H1 (cell line): ENCODE data around the gene SEC63. TPM values are rescaled to one million over a fixed set of nuclear protein-coding genes. Genes with fewer than 3 reads are reported as not detected.

Experiments used
- CTCF ChIA-PET: fragments of 300-600 bp; sonication (Branson Sonifier 250); formaldehyde crosslinking; loops from one replicate; lab custom pipeline; 2021; ENCODE audit not compliant: partially characterized antibody; lab: Charles Lee
- POLR2A ChIA-PET: fragments of 300-600 bp; sonication (Branson Sonifier 250); formaldehyde crosslinking; loops from one replicate; lab custom pipeline; 2021; ENCODE audit warnings: inconsistent platforms; ENCODE audit not compliant: partially characterized antibody; lab: Charles Lee
- DNase-seq, 2 experiments: peaks; one replicate each; pipeline versions ENCODE4 v3.0.0 to v3.0.0-alpha.2; 2010 to 2022; ENCODE audit warnings: low spot score in 2 of 2, low read depth in 1 of 2, mixed read lengths in 1 of 2
- FAIRE-seq: peaks from 2 replicates; lab custom pipeline; 2011; peaks lifted over from hg19 to GRCh38; lab: Jason Lieb, UNC
- H2AFZ ChIP-seq: 2 replicates; pipeline ENCODE4 v1.8.1; 2012; ENCODE audit warnings: low read length, inconsistent platforms
- H2AK5ac ChIP-seq: 2 replicates; pipeline ENCODE4 v1.6.1; 2013; ENCODE audit warnings: low read depth, low read length
- H2BK120ac ChIP-seq: replicated peaks from 2 replicates; pipeline ENCODE3; 2013; ENCODE audit warnings: low read depth, low read length, inconsistent platforms
- H2BK12ac ChIP-seq: 2 replicates; pipeline ENCODE4 v1.6.1; 2013; ENCODE audit warnings: low read depth, low read length
- H2BK15ac ChIP-seq: 2 replicates; pipeline ENCODE4 v1.6.1; 2013; ENCODE audit warnings: low read length
- H2BK20ac ChIP-seq: 2 replicates; pipeline ENCODE4 v1.6.1; 2013; ENCODE audit warnings: low read length
- H2BK5ac ChIP-seq: 2 replicates; pipeline ENCODE4 v1.6.1; 2013; ENCODE audit warnings: low read depth, low read length
- H3K14ac ChIP-seq: 2 replicates; pipeline ENCODE4 v1.6.1; 2013; ENCODE audit warnings: inconsistent platforms; ENCODE audit not compliant: insufficient read length
- H3K18ac ChIP-seq: 2 replicates; pipeline ENCODE4 v1.6.1; 2013; ENCODE audit warnings: low read length; ENCODE audit errors: extremely low read depth
- H3K23ac ChIP-seq: 2 replicates; pipeline ENCODE4 v1.6.1; 2013; ENCODE audit warnings: inconsistent platforms; ENCODE audit not compliant: insufficient read length
- H3K23me2 ChIP-seq: 2 replicates; pipeline ENCODE4 v1.6.1; 2013; ENCODE audit warnings: low read depth, low read length
- H3K27ac ChIP-seq: 2 replicates; pipeline ENCODE4 v1.6.1; 2011; ENCODE audit warnings: low read depth, low read length, inconsistent platforms
- H3K27me3 ChIP-seq, 4 experiments: replicated peaks in 1 of 4; 1 replicate in 1 of 4; 2 replicates in 3 of 4; pipeline versions ENCODE4 v1.6.1 to v1.8.1; 2011 to 2013; ENCODE audit warnings: low read length in 3 of 4, mild to moderate bottlenecking in 3 of 4, inconsistent platforms in 2 of 4, mixed read lengths in 2 of 4, moderate library complexity in 1 of 4; ENCODE audit not compliant: control insufficient read depth in 3 of 4, insufficient read depth in 3 of 4; ENCODE audit errors: extremely low read depth in 1 of 4
- H3K36me3 ChIP-seq, 4 experiments: 2 replicates each; pipeline versions ENCODE4 v1.6.1 to v1.8.1; 2011 to 2013; ENCODE audit warnings: mild to moderate bottlenecking in 4 of 4, low read length in 3 of 4, moderate library complexity in 2 of 4, control low read depth in 1 of 4, inconsistent platforms in 1 of 4; ENCODE audit not compliant: insufficient read depth in 4 of 4, control insufficient read depth in 2 of 4
- H3K4ac ChIP-seq: replicated peaks from 2 replicates; pipeline ENCODE3; 2013; ENCODE audit warnings: low read length, low read depth, mixed read lengths, inconsistent platforms; ENCODE audit not compliant: insufficient read length
- H3K4me1 ChIP-seq, 4 experiments: replicated peaks in 1 of 4; 1 replicate in 1 of 4; 2 replicates in 3 of 4; pipeline versions ENCODE4 v1.6.1 to v1.8.1; 2011 to 2013; ENCODE audit warnings: low read length in 3 of 4, inconsistent platforms in 2 of 4, mixed read lengths in 1 of 4; ENCODE audit not compliant: insufficient read depth in 4 of 4, control insufficient read depth in 3 of 4
- H3K4me2 ChIP-seq, 2 experiments: 2 replicates each; pipeline versions ENCODE4 v1.6.1 to v1.8.1; 2011 to 2013; ENCODE audit warnings: low read depth in 2 of 2, low read length in 2 of 2, control low read depth in 1 of 2, inconsistent platforms in 1 of 2, mild to moderate bottlenecking in 1 of 2; ENCODE audit not compliant: insufficient read depth in 1 of 2
- H3K4me3 ChIP-seq, 4 experiments: fragments of 200-600, 300-600 bp in 1 of 4; sonication (generic), shearing (Covaris generic), sonication (Bioruptor Twin) in 1 of 4; 2 replicates each; pipeline versions ENCODE4 v1.5.1 to v1.8.1; 2011 to 2016; ENCODE audit warnings: low read length in 4 of 4, low read depth in 3 of 4, control low read depth in 2 of 4, inconsistent platforms in 2 of 4, mild to moderate bottlenecking in 2 of 4, mixed read lengths in 1 of 4, moderate library complexity in 1 of 4; ENCODE audit not compliant: insufficient read depth in 2 of 4; ENCODE audit errors: extremely low read depth in 1 of 4
- H3K56ac ChIP-seq: replicated peaks from 2 replicates; pipeline ENCODE3; 2013; ENCODE audit warnings: low read depth, mild to moderate bottlenecking, mixed read lengths, low read length, inconsistent platforms; ENCODE audit not compliant: insufficient read length
- H3K79me1 ChIP-seq: 2 replicates; pipeline ENCODE4 v1.6.1; 2013; ENCODE audit warnings: low read depth, low read length, control low read depth
- H3K79me2 ChIP-seq, 2 experiments: 2 replicates each; pipeline versions ENCODE4 v1.6.1 to v1.8.1; 2012 to 2013; ENCODE audit warnings: low read length in 2 of 2, mild to moderate bottlenecking in 2 of 2, inconsistent platforms in 1 of 2; ENCODE audit not compliant: insufficient read depth in 2 of 2, control insufficient read depth in 1 of 2
- H3K9ac ChIP-seq, 4 experiments: replicated peaks in 1 of 4; 1 replicate in 1 of 4; 2 replicates in 3 of 4; pipeline versions ENCODE4 v1.6.1 to v1.8.1; 2011 to 2013; ENCODE audit warnings: low read depth in 3 of 4, low read length in 3 of 4, control low read depth in 2 of 4, mild to moderate bottlenecking in 2 of 4, moderate library complexity in 2 of 4, inconsistent platforms in 1 of 4; ENCODE audit errors: extremely low read depth in 1 of 4
- H3K9me3 ChIP-seq, 2 experiments: 2 replicates each; pipeline versions ENCODE4 v1.6.1 to v1.8.1; 2012 to 2013; ENCODE audit warnings: mild to moderate bottlenecking in 2 of 2, moderate library complexity in 2 of 2, control low read depth in 1 of 2, inconsistent platforms in 1 of 2, low read depth in 1 of 2, low read length in 1 of 2, mixed read lengths in 1 of 2; ENCODE audit not compliant: insufficient read depth in 2 of 2
- H4K20me1 ChIP-seq, 2 experiments: replicated peaks in 1 of 2; 2 replicates each; pipeline versions ENCODE3 to v1.8.1; 2011 to 2013; ENCODE audit warnings: inconsistent platforms in 2 of 2, low read length in 2 of 2, mild to moderate bottlenecking in 1 of 2; ENCODE audit not compliant: insufficient read depth in 2 of 2, control insufficient read depth in 1 of 2
- H4K5ac ChIP-seq: 2 replicates; pipeline ENCODE4 v1.6.1; 2013; ENCODE audit warnings: low read length, low read depth, mixed read lengths, inconsistent platforms; ENCODE audit not compliant: insufficient read length
- H4K8ac ChIP-seq: 2 replicates; pipeline ENCODE4 v1.8.0; 2013; ENCODE audit warnings: mild to moderate bottlenecking, moderate library complexity, low read length, inconsistent platforms; ENCODE audit not compliant: insufficient read depth; ENCODE audit errors: extremely low read depth
- H4K91ac ChIP-seq: replicated peaks from 2 replicates; pipeline ENCODE3; 2013; ENCODE audit warnings: low read length, mixed read lengths, inconsistent platforms; ENCODE audit not compliant: insufficient read length
- BACH1 ChIP-seq: IDR thresholded peaks from 2 replicates; pipeline ENCODE4 v1.6.1; 2012; ENCODE audit warnings: low read length, improper control_type of control experiment
- CHD1 ChIP-seq: IDR thresholded peaks from 2 replicates; pipeline ENCODE4 v1.6.1; 2012; ENCODE audit warnings: low read depth, low read length, improper control_type of control experiment
- EP300 ChIP-seq, 2 experiments: IDR thresholded peaks; 1 replicate in 1 of 2; 2 replicates in 1 of 2; pipeline ENCODE4 v1.6.1; 2011 to 2012; ENCODE audit warnings: low read depth in 2 of 2, low read length in 2 of 2, mild to moderate bottlenecking in 2 of 2, borderline replicate concordance in 1 of 2, inconsistent platforms in 1 of 2, moderate library complexity in 1 of 2
- GTF2F1 ChIP-seq: IDR thresholded peaks from 2 replicates; pipeline ENCODE4 v1.6.1; 2012; ENCODE audit warnings: low read depth, low read length, improper control_type of control experiment, borderline replicate concordance
- HDAC2 ChIP-seq, 2 experiments: fragments of 300-600 bp in 1 of 2; sonication (generic) in 1 of 2; IDR thresholded peaks; 2 replicates each; pipeline ENCODE4 v1.6.1; 2011 to 2012; ENCODE audit warnings: low read depth in 2 of 2, low read length in 2 of 2, mild to moderate bottlenecking in 2 of 2, moderate library complexity in 2 of 2, borderline replicate concordance in 1 of 2, inconsistent platforms in 1 of 2
- KDM5A ChIP-seq: fragments of 200-600 bp; IDR thresholded peaks from 2 replicates; pipeline ENCODE4 v1.7.1; 2012; ENCODE audit warnings: mild to moderate bottlenecking, low read length, inconsistent platforms, mixed read lengths
- POLR2AphosphoS5 ChIP-seq: IDR thresholded peaks from 2 replicates; pipeline ENCODE4 v1.6.1; 2011; ENCODE audit warnings: low read depth, low read length
- RFX5 ChIP-seq: IDR thresholded peaks from 2 replicates; pipeline ENCODE4 v1.6.1; 2011; ENCODE audit warnings: low read depth, low read length, improper control_type of control experiment, borderline replicate concordance
- TEAD4 ChIP-seq: IDR thresholded peaks from 2 replicates; pipeline ENCODE4 v1.6.1; 2012; ENCODE audit warnings: low read depth, low read length, inconsistent platforms, mixed read lengths
- YY1 ChIP-seq: IDR thresholded peaks from 2 replicates; pipeline ENCODE4 v1.6.1; 2011; ENCODE audit warnings: low read depth, mild to moderate bottlenecking, low read length
- WGBS, 2 experiments: shearing (Covaris generic) in 1 of 2; methylation state at CpG; one replicate each; pipeline versions ENCODE4 v1.1.6 to v1.1.7; 2013 to 2015; ENCODE audit warnings: low lambda C conversion rate in 2 of 2, mixed read lengths in 2 of 2, inconsistent platforms in 1 of 2, low coverage in 1 of 2, missing lambda C conversion rate in 1 of 2; ENCODE audit not compliant: insufficient replicate concordance in 2 of 2, insufficient coverage in 1 of 2, insufficient read length in 1 of 2; ENCODE audit errors: extremely low coverage in 1 of 2, missing lambda C conversion rate in 1 of 2; 5-methylcytosine and 5-hydroxymethylcytosine counted together
- polyA plus RNA-seq, 7 experiments: library from polyadenylated mRNA; depleted of rRNA in 3 of 7; stranded (reverse) in 5 of 7; unstranded in 2 of 7; fragments of >200 nt in 5 of 7; fragments of 200-250 nt in 2 of 7; gene quantifications; 1 replicate in 5 of 7; 2 replicates in 1 of 7; 4 replicates in 1 of 7; pipeline versions ENCODE4 v1.2.1 to v1.2.3, GENCODE V29; 2011 to 2013; ENCODE audit warnings: missing spikeins in 2 of 7, mixed read lengths in 2 of 7
- total RNA-seq: library from RNA; stranded (reverse); fragmentation: NEBNext Ultra II Directional; extraction: Animal tissue kit (Norgen Biotek cat#: 25700); gene quantifications from 2 replicates; pipeline ENCODE4 v1.2.1, GENCODE V29; 2021

Gene SEC63
- total and polyA plus RNA-seq, 2 of the 8 experiments (the other 6 are each of a cell fraction or from before 2014, with no cell fraction given): 17.3 to 121 TPM

DNA sequence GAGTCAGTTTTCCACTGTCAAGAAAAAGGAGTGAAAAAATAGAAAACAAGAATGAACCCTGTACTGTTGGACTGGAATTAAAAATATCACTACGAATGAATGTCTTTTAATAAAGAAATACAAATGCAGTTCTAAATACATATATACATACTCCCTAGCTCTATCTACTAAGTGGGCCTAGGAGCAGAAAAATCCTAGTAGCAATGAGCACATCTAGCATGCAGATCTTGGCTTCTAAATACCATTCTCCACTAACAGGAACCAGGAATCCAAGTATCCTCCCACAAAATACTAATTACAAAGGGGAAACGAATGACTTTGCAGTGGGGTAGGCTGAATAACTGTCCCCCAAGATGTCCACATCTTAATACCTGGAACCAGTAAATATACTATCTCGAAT is 25.4 kb downstream of the SEC63 start:
- no peaks in the 10 kb centered on the region for H4K20me1 ChIP-seq
- no peak overlapping the region for H3K23ac ChIP-seq
- DNase-seq (no peak), FAIRE-seq (no peak)
- H4K5ac ChIP-seq: no peak overlapping the region
- H3K36me3 ChIP-seq: peaks cover 0 to 28% (median 2%) of the 10 kb centered on the region in 4 experiments; a peak in 3 of 8 replicates
- H3K23me2 ChIP-seq: no peaks in the 10 kb centered on the region
- H3K14ac ChIP-seq: no peak overlapping the region
- no peak overlapping the region for H2BK12ac ChIP-seq
- H2AK5ac ChIP-seq: no peak overlapping the region
- no peak overlapping the region for H3K4me3 ChIP-seq
- H3K9ac ChIP-seq: no peak overlapping the region
- ChIA-PET POLR2A (no interaction called here), CTCF (interaction anchor here (0.6 kb wide), 1 partner anchor 66 kb away, joined by 3 read pairs; no protein-coding TSS in a partner anchor)
- H3K79me1 ChIP-seq: no peaks in the 10 kb centered on the region
- no peak overlapping the region for H3K4ac ChIP-seq
- no peak overlapping the region for H4K91ac ChIP-seq
- H3K79me2 ChIP-seq: peaks cover 8 to 65% of the 10 kb centered on the region in 2 experiments; a peak in 3 of 4 replicates
- H3K18ac ChIP-seq: no peak overlapping the region
- no peak for TF ChIP-seq BACH1
- no peak for TF ChIP-seq RFX5
- TF ChIP-seq KDM5A: no peak
- TF ChIP-seq GTF2F1: no peak
- no peak for TF ChIP-seq POLR2AphosphoS5
- TF ChIP-seq YY1: no peak
- no peak for TF ChIP-seq HDAC2 (IDR thresholded peaks at IDR 0.05; ENCODE audit: borderline replicate concordance in 1 of 2, low read depth in 2 of 2, low read length in 2 of 2)
- TF ChIP-seq EP300 (IDR thresholded peaks at IDR 0.05; ENCODE audit: borderline replicate concordance in 1 of 2, low read depth in 2 of 2, low read length in 2 of 2): no peak
- no peak for TF ChIP-seq CHD1
- no peak for TF ChIP-seq TEAD4
- H3K4me2 ChIP-seq: no peak overlapping the region
- no peak overlapping the region for H2BK5ac ChIP-seq
- H4K8ac ChIP-seq: no peak overlapping the region
- 89% methylated on average over 3 of the region's 3 CpGs; no CpG with 5 or more reads in 1 of the 2 experiments for WGBS, 2 experiments
- H3K27ac ChIP-seq: no peak overlapping the region
- H2BK120ac ChIP-seq: no peak overlapping the region
- no peaks in the 10 kb centered on the region for H3K27me3 ChIP-seq
- no peaks in the 10 kb centered on the region for H3K4me1 ChIP-seq
- H3K56ac ChIP-seq: no peak overlapping the region
- peaks cover 13 to 18% of the 10 kb centered on the region in 2 experiments for H3K9me3 ChIP-seq
- no peak overlapping the region for H2AFZ ChIP-seq
- H2BK15ac ChIP-seq: no peak overlapping the region
- no peak overlapping the region for H2BK20ac ChIP-seq
